Neural progenitor cell (in vitro differentiated cells): Measurements from ENCODE around the gene PTPRG. TPM values are rescaled to one million over a fixed set of nuclear protein-coding genes. Genes with fewer than 3 reads are reported as not detected.

Experiments
- DNase-seq: peaks from one replicate; pipeline ENCODE4 v3.0.0-alpha.2; 2016; ENCODE audit warnings: low spot score
- H2AFZ ChIP-seq: fragments of 200-600 bp; sonication (generic); replicated peaks from 2 replicates; pipeline ENCODE4 v1.6.1; 2016; ENCODE audit warnings: antibody characterized with exemption
- H3F3A ChIP-seq: fragments of 200-600 bp; sonication (generic); 2 replicates; pipeline ENCODE4 v1.6.1; 2016; ENCODE audit warnings: antibody characterized with exemption, low read depth
- H3K27ac ChIP-seq: fragments of 200-600 bp; sonication (generic); 2 replicates; pipeline ENCODE4 v1.5.1; 2016; ENCODE audit warnings: mild to moderate bottlenecking
- H3K27me3 ChIP-seq: fragments of 200-600 bp; sonication (generic); 2 replicates; pipeline ENCODE4 v1.6.1; 2016; ENCODE audit warnings: mild to moderate bottlenecking, moderate library complexity
- H3K36me3 ChIP-seq: fragments of 200-600 bp; sonication (generic); 2 replicates; pipeline ENCODE4 v1.5.1; 2016
- H3K4me1 ChIP-seq: fragments of 200-600 bp; sonication (generic); 2 replicates; pipeline ENCODE4 v1.6.1; 2016; ENCODE audit warnings: mixed run types
- H3K4me2 ChIP-seq: fragments of 200-600 bp; sonication (generic); 2 replicates; pipeline ENCODE4 v1.6.1; 2016
- H3K4me3 ChIP-seq: fragments of 200-600 bp; sonication (generic); 2 replicates; pipeline ENCODE4 v1.5.1; 2016
- H3K79me2 ChIP-seq: fragments of 200-600 bp; sonication (generic); 2 replicates; pipeline ENCODE4 v1.6.1; 2016; ENCODE audit warnings: low read depth
- H3K9ac ChIP-seq: fragments of 200-600 bp; sonication (generic); 2 replicates; pipeline ENCODE4 v1.6.1; 2016
- H3K9me3 ChIP-seq: fragments of 200-600 bp; sonication (generic); 2 replicates; pipeline ENCODE4 v1.5.1; 2016; ENCODE audit warnings: low read depth
- H4K20me1 ChIP-seq: fragments of 200-600 bp; sonication (generic); 2 replicates; pipeline ENCODE4 v1.6.1; 2016; ENCODE audit warnings: low read depth
- H3K27ac Mint-ChIP-seq: 3 replicates; pipeline ENCODE4 v1.8.0; 2021; ENCODE audit warnings: mixed read lengths
- H3K27me3 Mint-ChIP-seq: 2 replicates; pipeline ENCODE4 v1.8.0; 2022; ENCODE audit warnings: low read depth, mild to moderate bottlenecking, inconsistent platforms, moderate library complexity, mixed read lengths; ENCODE audit not compliant: insufficient read depth
- H3K36me3 Mint-ChIP-seq: 3 replicates; pipeline ENCODE4 v1.8.0; 2021; ENCODE audit warnings: mixed read lengths
- H3K4me1 Mint-ChIP-seq: 3 replicates; pipeline ENCODE4 v1.8.0; 2021; ENCODE audit warnings: mixed read lengths
- H3K4me3 Mint-ChIP-seq: 3 replicates; pipeline ENCODE4 v1.8.0; 2021; ENCODE audit warnings: mild to moderate bottlenecking, moderate library complexity, mixed read lengths
- H3K9me3 Mint-ChIP-seq: 3 replicates; pipeline ENCODE4 v1.8.0; 2020; ENCODE audit warnings: mixed read lengths
- EZH2 ChIP-seq: fragments of 200-600 bp; sonication (generic); IDR thresholded peaks from 2 replicates; pipeline ENCODE4 v1.6.1; 2017; ENCODE audit warnings: antibody characterized with exemption, mild to moderate bottlenecking, moderate library complexity
- EZH2phosphoT487 ChIP-seq: fragments of 200-600 bp; sonication (generic); IDR thresholded peaks from 2 replicates; pipeline ENCODE4 v1.6.1; 2017; ENCODE audit warnings: antibody characterized with exemption
- total RNA-seq: library from RNA; depleted of rRNA; stranded (reverse); fragments of >200 nt; gene quantifications from 2 replicates; pipeline ENCODE4 v1.2.3, GENCODE V29; 2015; ENCODE audit warnings: low replicate concordance
- TF ChIP-seq, protein P1 (sequence below): fragments of 200-600 bp; sonication (generic); IDR thresholded peaks from 2 replicates; pipeline ENCODE4 v1.5.1; 2017; ENCODE audit warnings: antibody characterized with exemption, mild to moderate bottlenecking

Gene PTPRG
- total RNA-seq, 1 donor from 2014 or later, result 65.3 TPM

DNA sequence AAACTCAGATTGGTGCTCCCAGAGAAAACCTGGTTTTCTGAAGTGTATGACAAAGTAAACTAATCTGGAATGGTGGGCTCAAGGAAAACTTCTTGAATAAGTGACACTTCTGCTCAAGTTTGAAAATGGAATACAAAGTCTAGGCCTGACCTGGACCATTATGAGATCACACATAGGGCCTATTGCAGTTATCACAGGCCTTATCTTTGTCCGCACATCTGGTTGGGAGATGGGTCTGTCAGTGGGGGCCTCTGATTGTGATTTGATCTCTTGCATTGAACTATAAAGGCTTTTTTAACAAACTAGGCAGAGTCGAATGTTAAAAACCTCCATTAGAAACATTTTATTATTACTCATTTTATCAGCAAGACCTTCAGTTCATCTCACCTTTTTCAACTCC lies 405.6 kb downstream of the PTPRG start:
- Mint-ChIP-seq H3K27ac (no peak overlapping the region), H3K9me3 (no peaks in the 10 kb centered on the region), H3K4me1 (peaks cover 4% of the 10 kb centered on the region), H3K27me3 (no peaks in the 10 kb centered on the region), H3K36me3 (no peaks in the 10 kb centered on the region), H3K4me3 (no peak overlapping the region)
- Histone ChIP-seq H3F3A (no peaks in the 10 kb centered on the region), H3K36me3 (no peaks in the 10 kb centered on the region), H4K20me1 (peaks cover 19% of the 10 kb centered on the region), H2AFZ (no peak overlapping the region), H3K9me3 (no peaks in the 10 kb centered on the region), H3K9ac (no peak overlapping the region), H3K4me2 (no peak overlapping the region), H3K4me3 (no peak overlapping the region), H3K27me3 (no peaks in the 10 kb centered on the region), H3K27ac (no peak overlapping the region), H3K4me1 (peaks cover 1% of the 10 kb centered on the region), H3K79me2 (peaks cover 54% of the 10 kb centered on the region)
- no peak for TF ChIP-seq EZH2phosphoT487
- no peak for TF ChIP-seq EZH2
- TF ChIP-seq, protein P1, sequence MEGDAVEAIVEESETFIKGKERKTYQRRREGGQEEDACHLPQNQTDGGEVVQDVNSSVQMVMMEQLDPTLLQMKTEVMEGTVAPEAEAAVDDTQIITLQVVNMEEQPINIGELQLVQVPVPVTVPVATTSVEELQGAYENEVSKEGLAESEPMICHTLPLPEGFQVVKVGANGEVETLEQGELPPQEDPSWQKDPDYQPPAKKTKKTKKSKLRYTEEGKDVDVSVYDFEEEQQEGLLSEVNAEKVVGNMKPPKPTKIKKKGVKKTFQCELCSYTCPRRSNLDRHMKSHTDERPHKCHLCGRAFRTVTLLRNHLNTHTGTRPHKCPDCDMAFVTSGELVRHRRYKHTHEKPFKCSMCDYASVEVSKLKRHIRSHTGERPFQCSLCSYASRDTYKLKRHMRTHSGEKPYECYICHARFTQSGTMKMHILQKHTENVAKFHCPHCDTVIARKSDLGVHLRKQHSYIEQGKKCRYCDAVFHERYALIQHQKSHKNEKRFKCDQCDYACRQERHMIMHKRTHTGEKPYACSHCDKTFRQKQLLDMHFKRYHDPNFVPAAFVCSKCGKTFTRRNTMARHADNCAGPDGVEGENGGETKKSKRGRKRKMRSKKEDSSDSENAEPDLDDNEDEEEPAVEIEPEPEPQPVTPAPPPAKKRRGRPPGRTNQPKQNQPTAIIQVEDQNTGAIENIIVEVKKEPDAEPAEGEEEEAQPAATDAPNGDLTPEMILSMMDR, result no peak
- no peak for DNase-seq

DNA sequence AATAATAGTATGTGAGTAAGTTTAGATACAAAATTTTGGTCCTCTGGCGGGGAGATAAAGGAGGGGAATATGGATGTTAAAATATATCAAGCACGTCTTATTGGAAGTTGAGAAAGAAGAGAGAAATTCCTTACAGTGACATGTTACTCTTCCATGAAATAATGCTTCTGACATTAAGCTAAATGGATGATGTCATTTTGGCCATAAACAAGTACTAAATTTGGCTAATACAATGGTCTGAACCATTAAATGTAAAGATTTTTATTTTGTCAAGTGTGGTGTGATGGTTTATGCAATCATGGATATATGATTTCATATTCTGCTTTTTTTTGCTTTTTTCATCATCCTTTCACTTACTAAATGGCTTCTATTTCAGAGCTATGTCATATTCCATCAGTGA lies 406.6 kb downstream of the PTPRG start:
- H2AFZ ChIP-seq, result no peak overlapping the region
- DNase-seq, result no peak
- H3K27ac ChIP-seq, result no peak overlapping the region
- no peaks in the 10 kb centered on the region for H3F3A ChIP-seq
- Mint-ChIP-seq H3K27ac (no peak overlapping the region), H3K9me3 (no peaks in the 10 kb centered on the region), H3K27me3 (no peaks in the 10 kb centered on the region), H3K4me1 (peaks cover 8% of the 10 kb centered on the region), H3K36me3 (no peaks in the 10 kb centered on the region), H3K4me3 (no peak overlapping the region)
- no peak overlapping the region for H3K4me3 ChIP-seq
- H3K4me2 ChIP-seq, result no peak overlapping the region
- H3K79me2 ChIP-seq, result peaks cover 45% of the 10 kb centered on the region
- no peaks in the 10 kb centered on the region for H3K9me3 ChIP-seq
- no peak overlapping the region for H3K9ac ChIP-seq
- H3K36me3 ChIP-seq, result no peaks in the 10 kb centered on the region
- H3K4me1 ChIP-seq, result no peaks in the 10 kb centered on the region
- no peaks in the 10 kb centered on the region for H3K27me3 ChIP-seq
- TF ChIP-seq EZH2, result no peak
- TF ChIP-seq EZH2phosphoT487, result no peak
- TF ChIP-seq, protein P1, result no peak
- peaks cover 17% of the 10 kb centered on the region for H4K20me1 ChIP-seq

- no peak overlapping the region for H3K9ac ChIP-seq
- no peaks in the 10 kb centered on the region for H3F3A ChIP-seq
- H3K9me3 Mint-ChIP-seq, result no peaks in the 10 kb centered on the region
- no peaks in the 10 kb centered on the region for H3K9me3 ChIP-seq
- H3K4me3 ChIP-seq, result no peak overlapping the region
- no peak for DNase-seq
- no peaks in the 10 kb centered on the region for H3K27me3 ChIP-seq
- H3K27me3 Mint-ChIP-seq, result no peaks in the 10 kb centered on the region
- no peaks in the 10 kb centered on the region for H3K36me3 ChIP-seq
- no peaks in the 10 kb centered on the region for H3K4me1 ChIP-seq
- H3K27ac ChIP-seq, result no peak overlapping the region
- H3K36me3 Mint-ChIP-seq, result no peaks in the 10 kb centered on the region
- H3K27ac Mint-ChIP-seq, result no peak overlapping the region
- H4K20me1 ChIP-seq, result peaks cover 18% of the 10 kb centered on the region
- H2AFZ ChIP-seq, result no peak overlapping the region
- no peak overlapping the region for H3K4me2 ChIP-seq
- peaks cover 40% of the 10 kb centered on the region for H3K79me2 ChIP-seq
- no peak overlapping the region for H3K4me3 Mint-ChIP-seq
- TF ChIP-seq EZH2, result no peak
- TF ChIP-seq, protein P1, result no peak
- TF ChIP-seq EZH2phosphoT487, result no peak
- peaks cover 9% of the 10 kb centered on the region for H3K4me1 Mint-ChIP-seq
These were observed 413.3 kb downstream of the PTPRG start for GRCh38 chr3:61974662-61975061.

- TF ChIP-seq EZH2 (no peak), EZH2phosphoT487 (no peak)
- TF ChIP-seq, protein P1, result no peak
- Histone ChIP-seq H4K20me1 (peaks cover 24% of the 10 kb centered on the region), H2AFZ (no peak overlapping the region), H3K36me3 (no peaks in the 10 kb centered on the region), H3K79me2 (peaks cover 40% of the 10 kb centered on the region), H3K27ac (no peak overlapping the region), H3K4me1 (peaks cover 5% of the 10 kb centered on the region), H3K9ac (no peak overlapping the region), H3K27me3 (no peaks in the 10 kb centered on the region), H3F3A (no peaks in the 10 kb centered on the region), H3K4me2 (no peak overlapping the region), H3K9me3 (no peaks in the 10 kb centered on the region), H3K4me3 (no peak overlapping the region)
- Mint-ChIP-seq H3K4me3 (no peak overlapping the region), H3K9me3 (no peaks in the 10 kb centered on the region), H3K27me3 (no peaks in the 10 kb centered on the region), H3K4me1 (peaks cover 12% of the 10 kb centered on the region), H3K27ac (no peak overlapping the region), H3K36me3 (no peaks in the 10 kb centered on the region)
- DNase-seq, result no peak
These were observed 413.8 kb downstream of the PTPRG start for GRCh38 chr3:61975199-61975598.
